GM12875 (cell line): ENCODE data around the gene NPR2.

ENCODE experiments used
- H3K4me3 ChIP-seq: one replicate; pipeline ENCODE4 v1.5.1; 2011; ENCODE audit warnings: low read depth, low read length, control low read depth
- CTCF ChIP-seq: IDR thresholded peaks from 2 replicates; pipeline ENCODE4 v1.5.1; 2011; ENCODE audit warnings: low read depth, mild to moderate bottlenecking, control low read depth, inconsistent platforms, low read length, moderate library complexity, borderline replicate concordance; ENCODE audit not compliant: insufficient read depth

The NPR2 gene

GRCh38 chr9:35791297-35791921 is at the start of gene NPR2:
Gene NPR2, plus strand, starts transcription at chr9:35791591. Its CDS starts 818 bp downstream, at chr9:35792409.
- no peak for TF ChIP-seq CTCF
- no peak within 1 kb of the TSS for H3K4me3 ChIP-seq

GRCh38 chr9:35741740-35742139 is 49.7 kb upstream of the NPR2 start:
- no peak for TF ChIP-seq CTCF
- no peak overlapping the region for H3K4me3 ChIP-seq

GRCh38 chr9:35743452-35743851 is 47.9 kb upstream of the NPR2 start:
- no peak for TF ChIP-seq CTCF

GRCh38 chr9:35743880-35744518 is 47.4 kb upstream of the NPR2 start:
- no peak overlapping the region for H3K4me3 ChIP-seq
- no peak for TF ChIP-seq CTCF

More at GRCh38 chr9:35743452-35743851, 47.9 kb upstream of the NPR2 start:
- H3K4me3 ChIP-seq, result no peak overlapping the region

- no peak overlapping the region for H3K4me3 ChIP-seq
- TF ChIP-seq CTCF, result no peak
These were observed 45.8 kb upstream of the NPR2 start for GRCh38 chr9:35745569-35745968.

- H3K4me3 ChIP-seq, result peak overlapping the region; percentile 30
- no peak for TF ChIP-seq CTCF
These were observed 44.8 kb upstream of the NPR2 start for GRCh38 chr9:35746583-35746982.
